Measurements from ENCODE around the gene RALGPS1.
A peak's percentile ranks its signal among the peaks of the same experiment; 100 is the strongest.

RALGPS1 gene

GRCh38 chr9:127214421-127215267 lies 300.1 kb downstream of the RALGPS1 start:
- Histone ChIP-seq H3K27me3 (ENCODE audit: insufficient read depth, poor library complexity, severe bottlenecking) (no peaks in the 10 kb centered on the region), H3K27ac (ENCODE audit: poor library complexity, severe bottlenecking) (no peak overlapping the region), H3K4me3 (ENCODE audit: severe bottlenecking) (no peak overlapping the region), H3K9me3 (ENCODE audit: severe bottlenecking) (no peaks in the 10 kb centered on the region), H3K36me3 (ENCODE audit: low read depth) (no peaks in the 10 kb centered on the region), H3K4me1 (ENCODE audit: insufficient read depth, poor library complexity, severe bottlenecking) (no peaks in the 10 kb centered on the region)
- ATAC-seq (ENCODE audit: low read depth): peak; percentile 78
- DNase-seq (ENCODE audit: low spot score): no peak
- TF ChIP-seq CTCF (IDR thresholded peaks at IDR 0.05; ENCODE audit: poor library complexity, severe bottlenecking): peak; percentile 91

GRCh38 chr9:127215268-127216209 lies 301.0 kb downstream of the RALGPS1 start:
- Histone ChIP-seq H3K4me1 (ENCODE audit: insufficient read depth, poor library complexity, severe bottlenecking) (no peaks in the 10 kb centered on the region), H3K27ac (ENCODE audit: poor library complexity, severe bottlenecking) (no peak overlapping the region), H3K9me3 (ENCODE audit: severe bottlenecking) (no peaks in the 10 kb centered on the region), H3K36me3 (ENCODE audit: low read depth) (no peaks in the 10 kb centered on the region), H3K4me3 (ENCODE audit: severe bottlenecking) (no peak overlapping the region), H3K27me3 (ENCODE audit: insufficient read depth, poor library complexity, severe bottlenecking) (no peaks in the 10 kb centered on the region)
- TF ChIP-seq CTCF (IDR thresholded peaks at IDR 0.05; ENCODE audit: poor library complexity, severe bottlenecking): no peak
- no peak for ATAC-seq (ENCODE audit: low read depth)
- no peak for DNase-seq (ENCODE audit: low spot score)

GRCh38 chr9:127216210-127216887 lies 301.8 kb downstream of the RALGPS1 start:
- Histone ChIP-seq H3K36me3 (ENCODE audit: low read depth) (no peaks in the 10 kb centered on the region), H3K4me3 (ENCODE audit: severe bottlenecking) (no peak overlapping the region), H3K4me1 (ENCODE audit: insufficient read depth, poor library complexity, severe bottlenecking) (no peaks in the 10 kb centered on the region), H3K27ac (ENCODE audit: poor library complexity, severe bottlenecking) (no peak overlapping the region), H3K9me3 (ENCODE audit: severe bottlenecking) (no peaks in the 10 kb centered on the region), H3K27me3 (ENCODE audit: insufficient read depth, poor library complexity, severe bottlenecking) (no peaks in the 10 kb centered on the region)
- DNase-seq (ENCODE audit: low spot score): no peak
- TF ChIP-seq CTCF (IDR thresholded peaks at IDR 0.05; ENCODE audit: poor library complexity, severe bottlenecking): no peak
- no peak for ATAC-seq (ENCODE audit: low read depth)

GRCh38 chr9:127216888-127217217 lies 302.3 kb downstream of the RALGPS1 start:
- TF ChIP-seq CTCF (IDR thresholded peaks at IDR 0.05; ENCODE audit: poor library complexity, severe bottlenecking): no peak
- DNase-seq (ENCODE audit: low spot score): no peak
- no peak for ATAC-seq (ENCODE audit: low read depth)

More at GRCh38 chr9:127216888-127217217, 302.3 kb downstream of the RALGPS1 start:
- H3K27ac ChIP-seq (ENCODE audit: poor library complexity, severe bottlenecking): no peak overlapping the region
- no peaks in the 10 kb centered on the region for H3K27me3 ChIP-seq (ENCODE audit: insufficient read depth, poor library complexity, severe bottlenecking)
- H3K9me3 ChIP-seq (ENCODE audit: severe bottlenecking): no peaks in the 10 kb centered on the region
- H3K4me1 ChIP-seq (ENCODE audit: insufficient read depth, poor library complexity, severe bottlenecking): no peaks in the 10 kb centered on the region
- no peak overlapping the region for H3K4me3 ChIP-seq (ENCODE audit: severe bottlenecking)
- no peaks in the 10 kb centered on the region for H3K36me3 ChIP-seq (ENCODE audit: low read depth)
